ENCODE measurements around the gene UTP4. TPM values are rescaled to one million over a fixed set of nuclear protein-coding genes. Genes with fewer than 3 reads are reported as not detected.
A peak's percentile ranks its signal among the peaks of the same experiment; 100 is the strongest.

The UTP4 gene
- total RNA-seq, 4 donors from 2014 or later = 16.4 to 36.2 (median 25.8) TPM

DNA sequence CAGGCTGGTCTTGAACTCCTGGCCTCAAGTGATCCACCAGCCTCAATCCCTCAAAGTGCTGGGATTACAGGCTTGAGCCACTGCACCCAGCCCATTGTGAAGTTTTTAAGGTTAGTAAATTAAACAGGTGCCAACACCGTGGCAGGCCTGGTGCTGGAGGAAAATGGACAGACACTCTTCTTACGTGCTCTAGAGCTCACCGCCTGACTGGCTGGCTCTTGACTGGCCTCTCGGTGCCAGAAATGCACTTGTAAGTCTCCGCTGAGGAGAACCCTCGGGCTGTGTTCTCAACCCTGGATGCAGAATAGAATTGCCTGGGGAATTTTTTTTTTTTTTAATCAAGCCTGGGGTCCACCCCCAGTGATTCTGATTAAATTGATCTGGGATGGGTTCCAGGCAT is 37.3 kb upstream of the UTP4 start:
- ATAC-seq = no peak
- no peaks in the 10 kb centered on the region for H3K36me3 ChIP-seq
- H3K27ac ChIP-seq = no peak overlapping the region
- TF ChIP-seq POLR2A (IDR thresholded peaks at IDR 0.05) (no peak), EP300 (IDR thresholded peaks at IDR 0.05) (no peak), POLR2AphosphoS5 (IDR thresholded peaks at IDR 0.05) (no peak)
- TF ChIP-seq, protein P1, sequence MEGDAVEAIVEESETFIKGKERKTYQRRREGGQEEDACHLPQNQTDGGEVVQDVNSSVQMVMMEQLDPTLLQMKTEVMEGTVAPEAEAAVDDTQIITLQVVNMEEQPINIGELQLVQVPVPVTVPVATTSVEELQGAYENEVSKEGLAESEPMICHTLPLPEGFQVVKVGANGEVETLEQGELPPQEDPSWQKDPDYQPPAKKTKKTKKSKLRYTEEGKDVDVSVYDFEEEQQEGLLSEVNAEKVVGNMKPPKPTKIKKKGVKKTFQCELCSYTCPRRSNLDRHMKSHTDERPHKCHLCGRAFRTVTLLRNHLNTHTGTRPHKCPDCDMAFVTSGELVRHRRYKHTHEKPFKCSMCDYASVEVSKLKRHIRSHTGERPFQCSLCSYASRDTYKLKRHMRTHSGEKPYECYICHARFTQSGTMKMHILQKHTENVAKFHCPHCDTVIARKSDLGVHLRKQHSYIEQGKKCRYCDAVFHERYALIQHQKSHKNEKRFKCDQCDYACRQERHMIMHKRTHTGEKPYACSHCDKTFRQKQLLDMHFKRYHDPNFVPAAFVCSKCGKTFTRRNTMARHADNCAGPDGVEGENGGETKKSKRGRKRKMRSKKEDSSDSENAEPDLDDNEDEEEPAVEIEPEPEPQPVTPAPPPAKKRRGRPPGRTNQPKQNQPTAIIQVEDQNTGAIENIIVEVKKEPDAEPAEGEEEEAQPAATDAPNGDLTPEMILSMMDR (IDR thresholded peaks at IDR 0.05) = no peak
- no peaks in the 10 kb centered on the region for H3K4me1 ChIP-seq
- H3K27me3 ChIP-seq = peaks cover 3% of the 10 kb centered on the region
- H3K9me3 ChIP-seq = no peaks in the 10 kb centered on the region
- H3K4me3 ChIP-seq = no peak overlapping the region
- 72 to 78% methylated on average over 5 of the region's 6 CpGs for WGBS, 2 donors (ENCODE audit: low coverage in 1 of 2)

DNA sequence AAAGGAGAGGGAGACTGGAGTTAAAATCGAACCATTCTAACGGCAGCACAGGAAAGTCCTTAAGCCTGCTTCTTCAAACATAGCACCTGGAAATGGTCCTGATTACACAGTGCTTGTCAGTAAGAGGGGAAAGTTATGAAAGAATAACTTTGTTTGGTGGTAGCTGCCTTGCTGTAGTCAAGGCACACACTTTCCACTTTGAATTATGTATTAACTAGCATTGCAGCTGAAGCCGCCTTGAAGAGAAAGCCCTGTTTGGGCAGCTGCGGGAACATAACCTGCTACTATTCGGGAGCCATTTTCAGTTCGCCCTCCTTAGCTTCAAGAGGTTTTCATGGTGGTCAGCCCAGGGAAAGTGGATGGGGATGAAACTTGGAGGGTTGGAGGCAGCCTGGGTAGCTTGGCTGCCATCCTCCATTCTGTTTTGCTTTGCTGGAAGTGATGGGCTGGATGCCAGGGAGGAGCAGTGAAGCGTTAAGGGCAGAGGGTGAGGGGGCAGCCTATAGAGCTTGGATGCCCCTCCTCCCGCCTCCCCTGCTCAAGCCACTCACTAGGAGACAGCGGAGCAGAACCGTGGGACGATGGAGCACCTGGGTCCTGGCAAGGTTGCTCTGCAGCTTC is 32.3 kb upstream of the UTP4 start:
- Histone ChIP-seq H3K36me3 (no peaks in the 10 kb centered on the region), H3K27ac (no peak overlapping the region), H3K9me3 (no peaks in the 10 kb centered on the region), H3K4me1 (peaks cover 0 to 2% (median 0%) of the 10 kb centered on the region in 3 donors), H3K4me3 (no peak overlapping the region), H3K27me3 (peaks cover 3% of the 10 kb centered on the region)
- TF ChIP-seq, protein P1 (IDR thresholded peaks at IDR 0.05) = no peak
- no peak for TF ChIP-seq EP300 (IDR thresholded peaks at IDR 0.05)
- no peak for TF ChIP-seq POLR2A (IDR thresholded peaks at IDR 0.05)
- TF ChIP-seq POLR2AphosphoS5 (IDR thresholded peaks at IDR 0.05) = no peak
- ATAC-seq = no peak
- 33 to 63% methylated on average over 6 to 7 of the region's 11 CpGs for WGBS, 2 donors (ENCODE audit: low coverage in 1 of 2)

DNA sequence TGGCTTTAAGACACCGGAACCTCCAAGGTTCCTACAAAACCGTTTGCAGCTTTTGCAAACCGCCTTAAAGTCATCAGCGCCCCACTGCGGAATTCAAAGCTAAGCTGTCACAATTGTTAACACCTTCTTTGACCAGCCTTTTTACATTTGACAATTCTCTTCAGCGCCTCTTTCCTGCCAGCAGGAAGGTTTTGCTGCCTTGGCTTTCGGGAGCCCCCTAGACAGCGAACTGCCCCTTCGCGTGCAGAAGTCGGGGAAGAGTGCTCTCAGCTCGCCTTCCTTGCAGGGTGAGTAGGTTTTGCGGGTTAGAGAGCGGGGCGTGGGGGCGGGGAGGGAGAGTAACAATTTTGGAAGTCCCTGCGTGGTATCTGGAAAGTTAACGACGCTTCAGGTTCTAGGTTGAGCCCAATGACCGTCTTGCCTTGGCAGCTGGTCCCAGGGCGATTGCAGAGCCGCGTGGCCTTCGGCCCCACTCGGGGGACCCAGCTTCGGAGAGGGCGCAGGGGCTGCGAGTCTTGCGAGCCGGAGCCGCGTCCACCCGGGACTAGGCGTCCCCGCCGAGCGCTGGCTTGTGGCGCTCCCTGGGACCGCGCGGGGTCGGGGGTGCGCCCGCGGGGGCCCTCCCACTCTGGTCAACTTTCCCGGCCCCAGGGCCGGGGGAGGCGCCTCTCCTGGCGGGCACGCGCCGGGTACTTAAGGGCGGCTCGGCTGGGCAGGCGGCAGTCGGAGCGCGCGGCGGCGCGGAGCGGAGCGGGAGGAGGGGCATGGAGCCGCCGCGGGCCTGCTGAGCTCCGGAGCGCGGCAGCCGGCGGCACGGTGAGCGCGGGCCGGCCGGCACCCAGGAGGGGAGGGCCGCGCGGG is 26.7 kb upstream of the UTP4 start, which contains the start of gene HAS3:
HAS3 (plus strand) TSS at position 153 of the 861 bp plus-strand sequence. CDS start 3,743 bp downstream, outside the sequence.
- H3K36me3 ChIP-seq = peaks cover 0 to 21% of the 10 kb centered on the region in 2 donors
- peak within 1 kb of the TSS; percentile 42 to 65 for H3K4me3 ChIP-seq
- WGBS, 2 donors (ENCODE audit: low coverage in 1 of 2) = 1 to 6% methylated on average over 5 to 17 of the region's 80 CpGs
- peaks cover 32% of the 10 kb centered on the region for H3K27me3 ChIP-seq
- peak within 1 kb of the TSS in 1 of 4 donors; percentile 51 for H3K27ac ChIP-seq
- no peaks in the 10 kb centered on the region for H3K9me3 ChIP-seq
- peak; percentile 74 for ATAC-seq
- peaks cover 2 to 34% (median 24%) of the 10 kb centered on the region in 3 donors for H3K4me1 ChIP-seq
- TF ChIP-seq POLR2AphosphoS5 (IDR thresholded peaks at IDR 0.05) (no peak), POLR2A (IDR thresholded peaks at IDR 0.05) (peak in 1 of 2 donors; percentile 14), EP300 (IDR thresholded peaks at IDR 0.05) (no peak)
- TF ChIP-seq, protein P1 (IDR thresholded peaks at IDR 0.05) = peak in 1 of 4 experiments; percentile 19

DNA sequence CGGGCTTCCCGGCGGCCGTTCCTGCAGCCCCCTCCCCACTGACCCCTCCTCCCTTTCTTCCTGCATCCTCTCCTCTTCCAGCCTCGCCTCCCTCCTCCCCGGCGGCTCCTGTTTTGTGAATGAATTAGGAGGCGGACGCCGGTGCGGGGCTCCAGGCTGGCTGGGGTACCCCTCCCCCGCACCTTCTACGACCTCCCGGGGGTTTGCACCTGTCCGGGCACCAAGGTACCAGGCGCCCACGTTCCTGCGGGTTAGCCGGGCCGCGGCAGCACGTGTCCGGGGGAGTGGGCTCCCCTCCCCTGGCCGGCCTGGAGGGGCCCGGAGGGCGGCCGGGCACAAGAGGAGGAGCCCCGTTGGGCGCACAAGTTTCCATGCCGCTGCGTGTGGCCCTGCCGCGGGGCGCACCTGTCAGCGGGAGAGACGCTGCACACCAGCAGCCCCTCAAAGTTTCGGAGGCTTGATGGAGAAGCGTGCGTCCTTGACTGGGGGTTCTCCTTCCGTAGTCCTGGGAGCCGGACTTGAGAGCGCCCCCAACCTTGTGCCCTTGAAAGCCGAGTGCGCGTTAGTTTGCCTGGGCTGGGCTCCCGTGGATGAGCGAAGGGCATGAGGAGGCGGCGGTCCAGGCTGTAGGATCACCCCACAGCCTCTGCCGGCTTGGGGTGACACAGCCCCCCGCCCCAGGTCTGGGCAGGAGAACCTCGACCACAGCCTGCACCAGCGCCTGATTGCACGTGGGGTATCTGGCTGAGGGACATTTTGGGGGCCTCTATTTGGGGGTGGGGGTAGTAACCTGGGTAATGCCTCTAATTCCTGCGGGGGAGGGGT is 25.7 kb upstream of the UTP4 start:
- H3K27ac ChIP-seq = no peak overlapping the region
- 0% methylated on average over 3 of the region's 55 CpGs; no CpG with 5 or more reads in 1 of the 2 donors for WGBS, 2 donors (ENCODE audit: low coverage in 1 of 2)
- peaks cover 2 to 34% (median 24%) of the 10 kb centered on the region in 3 donors for H3K4me1 ChIP-seq
- peak overlapping the region; percentile 6 to 65 for H3K4me3 ChIP-seq
- H3K36me3 ChIP-seq = peaks cover 0 to 29% of the 10 kb centered on the region in 2 donors
- peaks cover 32% of the 10 kb centered on the region for H3K27me3 ChIP-seq
- no peaks in the 10 kb centered on the region for H3K9me3 ChIP-seq
- no peak for TF ChIP-seq POLR2A (IDR thresholded peaks at IDR 0.05)
- TF ChIP-seq, protein P1 (IDR thresholded peaks at IDR 0.05) = no peak
- TF ChIP-seq POLR2AphosphoS5 (IDR thresholded peaks at IDR 0.05) = no peak
- no peak for TF ChIP-seq EP300 (IDR thresholded peaks at IDR 0.05)
- no peak for ATAC-seq

All from gastroesophageal sphincter (tissue), 4 donors.